GM19035 (cell line): ENCODE measurements around the gene KRTAP10-10.
"Not testable (repeated sequence)": the region's sequence is repeated elsewhere in the genome, so short reads cannot be mapped to it uniquely, and the experiment has no call there.

Source experiments
- ATAC-seq: cut with Tn5 transposase; IDR thresholded peaks from one replicate; pipeline ENCODE4 v1.9.1; 2021; ENCODE audit not compliant: unreplicated experiment

The KRTAP10-10 gene

DNA sequence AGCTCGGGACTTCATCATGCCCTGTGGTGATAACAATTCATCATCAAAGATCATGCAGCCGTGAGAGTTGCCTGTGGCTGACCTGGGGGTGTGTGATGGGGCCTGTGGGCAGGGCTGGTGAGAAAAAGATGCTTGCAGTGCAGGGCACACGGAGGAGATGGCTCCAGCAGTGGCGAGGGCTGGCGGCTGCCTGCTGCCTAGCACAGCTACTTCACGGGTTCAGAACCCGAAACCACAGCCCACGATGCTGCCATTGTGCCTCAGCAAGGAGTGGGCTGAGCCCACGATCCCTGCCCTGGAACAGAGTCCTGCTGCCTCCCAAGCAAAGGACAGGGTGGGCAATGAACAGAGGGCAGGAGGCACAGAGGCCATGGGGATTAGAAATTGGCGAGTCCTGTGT lies 10.9 kb upstream of the KRTAP10-10 start:
- ATAC-seq = no peak

DNA sequence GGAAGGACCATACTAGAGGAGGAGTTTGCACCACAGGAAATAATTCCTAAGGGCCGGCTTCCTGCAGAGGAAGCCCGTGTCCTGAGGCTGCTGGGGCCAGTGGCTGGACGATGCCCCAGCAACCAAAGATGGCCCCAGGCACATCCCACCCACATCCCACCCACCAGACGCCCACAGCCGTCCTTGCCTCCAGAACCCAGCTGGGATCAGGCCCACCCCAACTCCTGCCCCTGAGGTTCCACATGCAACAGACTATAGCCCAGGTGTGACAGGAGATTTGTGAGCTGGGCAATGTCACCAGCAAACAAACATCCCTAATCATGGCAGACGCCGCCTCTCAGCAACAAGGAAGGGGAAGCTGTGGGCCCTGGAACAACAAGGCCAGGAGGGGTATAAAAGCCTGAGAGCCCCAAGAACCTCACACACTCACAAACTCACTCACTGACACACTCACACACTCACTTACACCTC lies 10.4 kb upstream of the KRTAP10-10 start, which contains the start of gene KRTAP10-9:
Gene KRTAP10-9 (plus strand): TSS at position 421 of the 471 bp plus-strand sequence. CDS start 79 bp downstream, outside the sequence.
- no peak for ATAC-seq

DNA sequence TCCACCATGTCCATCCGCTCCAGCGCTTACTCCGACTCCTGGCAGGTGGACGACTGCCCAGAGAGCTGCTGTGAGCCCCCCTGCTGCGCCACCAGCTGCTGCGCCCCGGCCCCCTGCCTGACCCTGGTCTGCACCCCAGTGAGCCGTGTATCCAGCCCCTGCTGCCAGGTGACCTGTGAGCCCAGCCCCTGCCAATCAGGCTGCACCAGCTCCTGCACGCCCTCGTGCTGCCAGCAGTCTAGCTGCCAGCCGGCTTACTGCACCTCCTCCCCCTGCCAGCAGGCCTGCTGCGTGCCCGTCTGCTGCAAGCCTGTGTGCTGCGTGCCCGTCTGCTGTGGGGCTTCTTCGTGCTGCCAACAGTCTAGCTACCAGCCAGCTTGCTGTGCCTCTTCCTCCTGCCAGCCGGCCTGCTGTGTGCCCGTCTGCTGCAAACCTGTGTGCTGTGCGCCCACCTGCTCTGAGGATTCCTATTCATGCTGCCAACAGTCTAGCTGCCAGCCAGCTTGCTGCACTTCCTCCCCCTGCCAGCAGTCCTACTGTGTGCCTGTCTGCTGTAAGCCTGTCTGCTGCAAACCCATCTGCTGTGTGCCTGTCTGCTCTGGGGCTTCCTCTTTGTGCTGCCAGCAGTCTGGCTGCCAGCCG lies 9.9 kb upstream of the KRTAP10-10 start:
- not testable (repeated sequence) for ATAC-seq

DNA sequence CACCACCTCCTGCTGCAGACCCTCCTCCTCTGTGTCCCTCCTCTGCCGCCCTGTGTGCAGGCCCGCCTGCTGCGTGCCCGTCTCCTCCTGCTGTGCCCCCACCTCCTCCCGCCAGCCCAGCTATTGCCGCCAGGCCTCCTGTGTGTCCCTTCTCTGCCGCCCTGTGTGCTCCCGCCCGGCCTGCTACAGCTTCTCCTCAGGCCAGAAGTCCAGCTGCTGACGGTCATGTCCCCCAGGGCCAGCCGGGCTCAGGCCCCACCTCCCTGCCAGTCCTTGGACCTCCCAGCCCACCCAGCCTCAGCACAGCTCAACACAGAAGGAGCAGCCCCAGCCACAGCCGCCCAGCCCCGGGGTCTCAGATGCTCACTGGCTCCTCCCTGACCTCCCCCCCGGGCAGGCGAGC lies 9.3 kb upstream of the KRTAP10-10 start:
- ATAC-seq = not testable (repeated sequence)

DNA sequence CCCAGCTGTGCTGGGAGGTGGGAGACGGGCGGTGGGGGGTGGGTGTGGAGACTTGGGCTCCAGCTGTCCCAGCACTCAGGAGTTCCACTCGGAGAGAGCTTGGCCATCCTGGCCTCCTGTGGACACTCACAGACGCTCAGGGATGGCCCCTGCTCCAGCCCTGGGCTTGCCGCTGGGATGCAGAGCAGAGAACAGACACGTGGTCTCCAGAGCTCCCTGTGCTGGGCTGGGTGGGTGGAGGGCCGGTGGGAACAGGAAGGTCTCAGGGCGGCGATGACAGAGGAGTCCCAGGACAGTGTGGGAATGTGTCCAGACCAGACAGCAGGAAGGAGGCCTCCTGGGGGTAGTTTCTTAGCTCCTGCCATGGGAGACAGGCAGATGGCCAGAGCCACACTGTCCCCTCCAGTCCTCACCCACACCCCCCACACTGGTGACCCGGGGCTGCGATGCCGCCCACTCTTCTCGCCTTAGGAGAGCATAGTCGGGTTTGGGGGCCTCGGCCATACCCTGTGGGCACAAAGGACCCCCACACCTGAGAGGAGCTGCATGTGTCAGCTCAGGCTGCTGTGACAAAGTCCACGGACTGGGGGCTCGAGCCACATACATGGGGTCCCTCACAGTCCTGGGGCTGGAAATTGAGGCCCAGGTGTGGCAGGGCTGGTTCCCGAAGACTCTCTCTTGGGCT lies 8.3 kb upstream of the KRTAP10-10 start:
- ATAC-seq = no peak

DNA sequence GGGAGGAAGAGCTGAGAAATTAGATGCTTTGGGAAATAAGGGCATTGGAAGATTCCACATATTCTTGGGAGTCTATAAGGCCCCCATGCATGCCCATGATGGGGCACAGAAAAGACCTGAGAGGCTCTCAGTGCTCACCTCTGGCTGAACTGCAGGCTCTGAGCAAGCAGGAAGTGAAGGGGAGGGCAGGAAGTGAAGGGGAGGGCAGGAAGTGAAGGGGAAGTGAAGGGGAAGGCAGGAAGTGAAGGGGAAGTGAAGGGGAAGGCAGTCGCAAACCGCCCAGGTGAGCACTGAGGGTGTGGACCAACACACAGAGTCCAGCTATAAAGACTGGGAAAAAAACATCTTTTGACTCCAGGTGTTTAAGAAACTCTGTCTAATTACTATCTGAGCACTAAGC lies 6.7 kb upstream of the KRTAP10-10 start:
- ATAC-seq = no peak

DNA sequence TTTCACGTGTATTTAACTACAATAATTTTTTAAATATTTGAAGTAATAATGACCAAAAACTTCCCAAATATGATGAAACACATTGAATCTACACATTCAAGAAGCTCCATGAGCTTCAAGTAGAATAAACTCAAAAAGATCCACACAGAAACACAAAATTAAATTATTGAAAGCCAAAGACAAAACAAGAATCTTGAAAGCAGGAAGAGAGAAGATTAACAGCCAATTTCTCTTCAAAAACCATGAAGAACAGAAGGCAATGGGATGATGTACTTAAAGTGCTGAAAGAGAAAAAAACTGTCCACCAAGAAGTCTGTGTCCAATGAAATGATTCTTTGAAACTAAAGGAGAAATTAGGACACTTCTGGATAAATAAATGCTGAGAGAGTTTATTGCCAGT lies 5.1 kb upstream of the KRTAP10-10 start:
- no peak for ATAC-seq

DNA sequence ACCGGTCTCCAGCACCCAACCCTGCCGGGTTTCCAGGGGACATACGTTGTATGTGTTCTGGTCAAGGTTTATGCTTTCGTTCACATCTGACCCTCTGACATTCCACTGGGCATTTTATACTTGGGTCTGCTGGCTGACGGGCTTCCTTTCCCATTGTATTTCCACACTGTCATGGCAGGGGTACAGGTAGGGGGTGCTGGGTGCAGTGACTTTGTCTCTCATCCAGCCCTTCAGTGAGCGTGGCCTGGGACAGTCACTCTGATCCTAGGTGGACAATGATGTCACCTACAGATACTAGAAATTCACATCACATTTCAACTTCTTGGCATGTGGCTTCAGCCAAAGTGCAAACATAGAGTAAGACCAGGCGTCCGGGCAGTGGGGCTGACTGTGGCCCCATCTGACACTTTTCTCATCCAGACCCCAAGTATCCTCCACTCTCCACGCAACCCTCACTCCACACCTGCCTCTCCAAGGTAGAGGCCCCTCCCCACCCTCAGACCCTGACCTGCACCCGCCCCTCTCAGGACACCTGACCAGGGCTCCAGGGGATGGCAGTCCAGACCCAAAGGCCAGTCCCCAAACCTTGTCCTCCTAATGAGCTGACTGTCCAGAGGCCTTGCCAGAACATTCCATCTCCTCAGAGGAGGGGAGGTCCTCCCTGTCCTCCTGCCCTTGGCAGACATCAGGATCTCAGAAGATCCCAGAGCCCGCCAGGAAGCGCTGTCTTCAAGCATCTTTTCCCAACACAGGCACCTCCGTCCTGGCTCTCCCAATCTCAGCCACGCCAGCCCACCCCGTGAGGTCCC lies 743 bp upstream of the KRTAP10-10 start:
- ATAC-seq = no peak

DNA sequence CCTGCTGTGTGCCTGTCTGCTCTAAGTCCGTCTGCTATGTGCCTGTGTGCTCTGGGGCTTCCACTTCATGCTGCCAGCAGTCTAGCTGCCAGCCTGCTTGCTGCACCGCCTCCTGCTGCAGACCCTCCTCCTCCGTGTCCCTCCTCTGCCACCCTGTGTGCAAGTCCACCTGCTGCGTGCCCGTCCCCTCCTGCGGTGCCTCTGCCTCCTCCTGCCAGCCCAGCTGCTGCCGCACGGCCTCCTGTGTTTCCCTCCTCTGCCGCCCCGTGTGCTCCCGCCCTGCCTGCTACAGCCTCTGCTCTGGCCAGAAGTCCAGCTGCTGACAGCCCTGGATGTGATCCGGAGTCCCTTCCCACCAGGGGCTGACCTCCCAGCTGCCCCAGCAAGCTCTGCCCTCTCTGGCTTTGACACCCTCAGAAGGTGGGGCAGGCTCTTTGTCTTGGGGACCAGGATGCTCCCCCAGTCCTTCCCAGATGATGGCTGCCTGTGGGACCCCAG lies 744 bp downstream of the KRTAP10-10 start:
- not testable (repeated sequence) for ATAC-seq

DNA sequence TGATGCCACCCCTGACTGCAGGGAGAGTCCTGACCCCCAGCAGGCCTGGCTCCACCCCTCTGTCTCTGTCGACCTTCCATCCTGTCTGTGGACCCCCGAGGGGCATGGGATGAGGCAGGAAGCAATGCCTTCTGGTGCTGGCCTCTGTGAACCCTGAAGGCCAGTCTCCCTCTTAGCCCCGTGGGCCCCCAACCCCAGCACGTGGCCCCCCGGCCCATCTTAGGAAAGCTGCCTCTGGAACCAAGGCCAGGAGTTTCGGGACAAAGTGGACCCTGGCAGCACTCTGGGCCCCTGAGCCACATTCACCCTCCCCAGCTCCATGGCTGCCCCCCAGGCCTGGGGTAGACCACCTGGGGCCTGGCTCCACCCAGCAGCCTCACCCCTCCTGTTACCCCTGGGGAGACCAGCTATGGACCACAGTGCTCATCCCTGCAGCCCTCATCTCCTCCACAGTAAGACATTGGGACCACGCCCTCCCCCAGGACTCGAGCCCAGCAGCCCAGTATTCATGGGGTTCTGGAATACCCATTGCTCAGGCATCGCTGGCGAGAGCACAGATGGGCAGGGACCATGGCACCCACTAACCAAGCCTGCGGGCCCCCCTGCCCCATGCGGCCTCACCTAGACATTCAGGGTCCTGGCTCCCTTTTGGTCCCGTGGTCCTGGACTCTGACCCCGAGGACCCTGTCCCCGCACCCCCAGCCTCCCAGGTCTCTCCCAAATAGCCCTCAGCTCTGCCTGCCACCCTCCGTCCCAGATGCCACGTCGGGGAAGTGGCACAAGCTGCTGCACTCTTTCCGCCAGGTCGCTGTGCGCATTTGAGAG lies 1.6 kb downstream of the KRTAP10-10 start:
- ATAC-seq = not testable (repeated sequence)

DNA sequence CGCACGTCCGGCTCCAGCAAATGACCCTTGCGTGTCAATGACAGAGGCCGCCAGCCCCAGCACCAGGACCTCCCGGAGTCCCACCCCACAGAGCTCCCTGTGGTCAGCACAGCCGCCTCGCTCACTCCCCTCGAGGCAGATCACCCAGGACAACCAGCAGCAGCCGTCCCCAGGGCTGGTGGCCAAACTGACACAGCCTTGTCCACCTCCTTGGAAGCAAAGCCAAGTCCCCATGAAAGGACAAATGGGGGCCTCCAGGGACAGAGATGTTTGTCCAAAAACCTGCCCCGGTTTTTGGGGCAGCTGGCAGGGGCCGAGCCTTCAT lies 2.1 kb downstream of the KRTAP10-10 start:
- ATAC-seq = no peak

DNA sequence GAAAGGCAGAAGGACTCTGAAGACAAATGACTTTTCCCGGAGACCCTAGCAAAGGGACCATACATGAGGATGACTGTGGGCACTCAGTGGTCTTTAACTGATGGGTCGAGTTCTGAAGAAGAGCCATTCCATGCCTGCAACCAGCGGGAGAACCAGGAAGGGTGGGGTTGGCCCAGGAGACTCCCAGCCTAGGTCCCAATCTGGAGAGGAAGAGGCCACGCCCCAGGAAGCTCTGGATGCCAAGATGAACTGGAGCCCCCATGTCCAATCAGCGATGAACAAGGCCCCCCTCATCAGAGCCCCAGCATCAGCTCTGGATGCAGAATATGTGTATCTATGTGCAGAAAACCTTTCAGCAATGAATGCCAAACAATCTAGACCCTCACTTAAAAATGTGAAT lies 3.6 kb downstream of the KRTAP10-10 start:
- no peak for ATAC-seq

DNA sequence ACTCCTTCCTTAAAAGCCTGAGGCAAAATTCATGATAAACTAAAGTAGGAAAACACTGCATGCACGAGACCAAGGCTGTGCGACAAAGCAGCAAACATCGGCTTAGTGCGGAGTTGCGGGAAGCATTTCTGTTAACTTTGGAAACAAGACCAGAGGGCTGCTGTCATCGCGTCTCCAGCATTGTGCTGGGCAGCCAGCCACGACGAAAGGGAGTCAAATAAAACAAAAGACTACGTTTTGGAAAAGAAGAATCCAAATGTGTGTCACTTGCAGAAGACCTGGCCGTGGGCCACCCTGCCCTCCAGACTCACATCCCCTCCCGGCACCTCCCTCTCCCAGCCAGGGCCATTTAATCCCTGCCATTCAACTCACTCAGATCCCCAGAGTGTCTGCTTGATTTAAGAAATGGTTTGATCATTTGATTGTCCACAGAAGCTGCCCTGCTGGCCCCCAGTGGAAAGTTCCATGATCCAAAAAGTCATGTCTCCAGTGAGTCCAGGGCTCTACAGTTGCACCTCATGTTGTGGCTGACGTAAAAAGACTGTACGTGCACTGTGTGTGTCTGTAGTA lies 6.7 kb downstream of the KRTAP10-10 start:
- no peak for ATAC-seq

DNA sequence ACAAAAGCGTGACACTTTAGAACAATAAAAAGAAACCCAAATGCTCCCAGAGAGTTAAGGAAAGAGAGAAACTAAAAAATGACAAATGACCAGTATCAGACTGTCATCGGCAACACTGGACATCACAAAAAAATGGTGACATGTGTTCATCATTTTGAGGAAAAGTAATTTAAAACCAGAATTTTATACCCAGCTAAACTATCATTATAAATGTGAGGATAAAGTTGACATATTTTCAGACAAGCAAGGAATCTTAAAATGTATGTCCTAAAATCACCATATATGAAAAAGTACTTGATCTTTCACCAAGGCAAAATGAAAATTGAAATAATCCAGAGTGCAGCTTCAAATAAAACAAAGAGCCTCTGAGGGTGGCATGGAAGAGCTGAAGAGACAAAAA lies 7.7 kb downstream of the KRTAP10-10 start:
- no peak for ATAC-seq

DNA sequence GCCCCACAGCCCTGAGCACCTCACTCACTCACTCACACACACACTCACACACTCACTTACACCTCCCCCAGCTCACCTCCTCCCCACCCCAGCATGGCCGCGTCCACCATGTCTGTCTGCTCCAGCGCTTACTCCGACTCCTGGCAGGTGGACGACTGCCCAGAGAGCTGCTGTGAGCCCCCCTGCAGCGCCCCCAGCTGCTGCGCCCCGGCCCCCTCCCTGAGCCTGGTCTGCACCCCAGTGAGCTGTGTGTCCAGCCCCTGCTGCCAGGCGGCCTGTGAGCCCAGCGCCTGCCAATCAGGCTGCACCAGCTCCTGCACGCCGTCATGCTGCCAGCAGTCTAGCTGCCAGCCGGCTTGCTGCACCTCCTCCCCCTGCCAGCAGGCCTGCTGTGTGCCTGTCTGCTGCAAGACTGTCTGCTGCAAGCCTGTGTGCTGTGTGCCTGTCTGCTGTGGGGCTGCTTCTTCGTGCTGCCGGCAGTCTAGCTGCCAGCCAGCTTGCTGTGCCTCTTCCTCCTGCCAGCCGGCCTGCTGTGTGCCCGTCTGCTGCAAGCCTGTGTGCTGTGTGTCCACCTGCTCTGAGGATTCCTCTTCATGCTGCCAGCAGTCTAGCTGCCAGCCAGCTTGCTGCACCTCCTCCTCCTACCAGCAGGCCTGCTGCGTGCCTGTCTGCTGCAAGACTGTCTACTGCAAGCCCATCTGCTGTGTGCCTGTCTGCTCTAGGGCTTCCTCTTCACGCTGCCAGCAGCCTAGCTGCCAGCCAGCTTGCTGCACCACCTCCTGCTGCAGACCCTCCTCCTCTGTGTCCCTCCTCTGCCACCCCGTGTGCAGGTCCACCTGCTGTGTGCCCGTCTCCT lies 9.4 kb downstream of the KRTAP10-10 start, which contains the start of gene KRTAP10-11:
Gene KRTAP10-11 (plus strand): TSS at position 49 of the 856 bp plus-strand sequence. CDS start 45 bp downstream, at position 94.
- not testable (repeated sequence) for ATAC-seq

DNA sequence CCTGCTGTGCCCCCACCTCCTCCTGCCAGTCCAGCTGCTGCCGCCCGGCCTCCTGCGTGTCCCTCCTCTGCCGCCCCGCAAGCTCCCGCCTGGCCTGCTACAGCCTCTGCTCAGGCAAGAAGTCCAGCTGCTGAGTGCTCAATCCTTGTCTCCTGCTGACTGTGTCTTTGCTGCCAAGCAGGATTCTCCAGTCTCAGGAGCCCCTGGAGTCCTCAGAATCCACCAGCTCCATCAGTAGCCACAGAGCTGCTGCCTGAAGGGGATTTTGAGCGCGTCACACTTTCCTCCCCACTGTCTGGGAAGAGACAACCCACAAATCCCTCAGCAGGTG lies 10.0 kb downstream of the KRTAP10-10 start:
- ATAC-seq = no peak

DNA sequence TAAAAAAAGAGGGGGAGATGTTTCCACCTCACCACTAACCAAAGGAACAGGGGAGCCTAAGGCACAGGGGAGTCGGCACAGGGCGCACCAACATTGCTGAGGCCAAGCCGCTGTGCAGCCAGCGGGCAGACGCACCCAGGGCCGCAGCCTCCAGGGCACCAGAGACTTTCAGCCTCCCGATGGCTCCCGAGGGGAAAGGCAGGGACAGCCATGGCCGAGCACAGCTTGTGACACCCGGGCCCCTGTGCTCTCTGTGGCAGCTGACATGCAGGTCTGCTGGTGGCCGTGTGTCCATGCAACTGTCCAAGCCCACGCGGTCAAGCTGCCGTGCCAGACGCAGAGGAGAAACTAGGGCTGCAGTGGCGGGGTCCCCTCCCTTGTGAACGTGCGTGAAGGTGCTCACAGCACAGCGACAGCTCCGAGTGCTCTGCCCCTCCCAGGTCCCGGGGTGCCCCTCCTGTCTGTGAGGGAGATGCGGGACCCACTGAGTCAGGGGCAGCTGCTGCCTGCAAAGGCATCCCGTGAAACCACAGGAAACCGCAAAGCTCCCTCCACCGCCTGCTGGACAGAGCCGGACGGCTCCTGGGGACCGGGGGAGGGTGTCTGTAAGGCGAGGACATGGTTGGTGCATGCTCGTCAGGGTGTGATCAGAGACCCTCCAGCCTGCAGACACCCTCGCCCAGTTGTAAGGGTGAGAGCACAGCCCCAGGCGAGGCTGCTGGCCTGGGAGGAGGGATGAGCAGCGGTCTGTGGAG lies 11.6 kb downstream of the KRTAP10-10 start:
- no peak for ATAC-seq

DNA sequence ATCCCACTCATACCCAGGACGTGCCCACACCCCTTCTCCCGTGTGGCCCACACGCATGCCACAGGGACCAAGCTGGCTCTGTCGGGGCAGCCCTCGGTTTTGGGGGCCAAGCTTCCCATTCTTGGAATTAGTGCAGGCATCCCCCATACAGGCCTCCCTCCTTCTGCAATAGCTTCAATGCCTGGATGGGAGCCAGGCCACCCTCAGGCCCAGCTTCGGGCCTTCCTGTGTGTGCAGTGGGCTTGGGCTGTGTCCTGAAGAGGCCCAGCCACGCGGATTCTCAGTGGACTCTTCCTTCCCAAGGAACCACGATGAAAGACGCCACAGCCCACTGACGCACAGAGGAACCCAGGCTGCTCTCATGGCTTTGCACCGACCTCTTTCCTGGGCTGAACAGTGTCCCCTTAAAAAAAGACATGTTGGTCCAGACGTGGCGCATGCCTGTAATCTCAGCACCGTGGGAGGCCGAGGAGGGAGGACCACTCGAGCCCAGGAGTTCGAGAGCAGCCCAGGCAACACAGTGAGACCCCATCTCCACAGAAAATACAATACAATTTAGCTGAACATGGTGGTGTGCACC lies 12.5 kb downstream of the KRTAP10-10 start:
- ATAC-seq = no peak
